Activated naive CD4-positive, alpha-beta T cell (primary cell): Measurements from ENCODE around the gene SPDYE18.
"Not testable (repeated sequence)": the region's sequence is repeated elsewhere in the genome, so short reads cannot be mapped to it uniquely, and the experiment has no call there.

ENCODE experiments used
- DNase-seq, 4 experiments: peaks; one replicate each; lab custom pipeline; 2025; lab: John Stamatoyannopoulos, UW

Gene SPDYE18

GRCh38 chr7:77005461-77006057 is 56.8 kb downstream of the SPDYE18 start:
- not testable (repeated sequence) for DNase-seq

GRCh38 chr7:77004151-77004550 is 58.2 kb downstream of the SPDYE18 start:
- not testable (repeated sequence) for DNase-seq

- DNase-seq, result not testable (repeated sequence)
Measured at GRCh38 chr7:77003241-77003640, 59.1 kb downstream of the SPDYE18 start.

GRCh38 chr7:77002678-77003233 is 59.6 kb downstream of the SPDYE18 start:
- not testable (repeated sequence) for DNase-seq

- not testable (repeated sequence) for DNase-seq
Measured at GRCh38 chr7:77002104-77002503, 60.3 kb downstream of the SPDYE18 start.
